Neural cell (in vitro differentiated cells): ENCODE measurements around the gene SCARB1. TPM values are rescaled to one million over a fixed set of nuclear protein-coding genes. Genes with fewer than 3 reads are reported as not detected.

Experiments
- H2AFZ ChIP-seq: fragments of 200-600, 300-800 bp; sonication (generic), shearing (Covaris generic); 2 replicates; pipeline ENCODE4 v1.6.0; 2014; ENCODE audit warnings: low read depth, mild to moderate bottlenecking, antibody characterized with exemption, low read length, moderate library complexity
- H3F3A ChIP-seq: fragments of 200-600 bp; shearing (Covaris generic); 2 replicates; pipeline ENCODE4 v1.6.1; 2016; ENCODE audit warnings: mild to moderate bottlenecking, moderate library complexity, mixed read lengths, antibody characterized with exemption, low read length; ENCODE audit not compliant: insufficient read depth, poor library complexity, severe bottlenecking
- H3K27ac ChIP-seq: fragments of 200-600, 300-800 bp; sonication (generic), shearing (Covaris generic); 2 replicates; pipeline ENCODE4 v1.5.1; 2014; ENCODE audit warnings: mild to moderate bottlenecking, low read length, moderate library complexity
- H3K27me3 ChIP-seq: fragments of 300-800, 200-600 bp; sonication (generic), shearing (Covaris generic); 2 replicates; pipeline ENCODE4 v1.6.0; 2014; ENCODE audit warnings: mild to moderate bottlenecking, low read depth, low read length, moderate library complexity; ENCODE audit not compliant: insufficient read depth
- H3K36me3 ChIP-seq: fragments of 300-800, 200-600 bp; sonication (generic), shearing (Covaris generic); 2 replicates; pipeline ENCODE4 v1.5.1; 2014; ENCODE audit warnings: mild to moderate bottlenecking, antibody characterized with exemption, low read length, moderate library complexity; ENCODE audit not compliant: insufficient read depth
- H3K4me2 ChIP-seq: fragments of 300-800, 200-600 bp; sonication (generic), shearing (Covaris generic); 2 replicates; pipeline ENCODE4 v1.6.0; 2014; ENCODE audit warnings: mild to moderate bottlenecking, low read length
- H3K4me3 ChIP-seq: fragments of 300-800, 200-600 bp; sonication (generic), shearing (Covaris generic); 2 replicates; pipeline ENCODE4 v1.5.1; 2014; ENCODE audit warnings: mild to moderate bottlenecking, low read length, moderate library complexity
- H3K79me2 ChIP-seq: fragments of 200-600 bp; shearing (Covaris generic); replicated peaks from 2 replicates; pipeline ENCODE4 v1.6.0; 2014; ENCODE audit warnings: mild to moderate bottlenecking, low read length, moderate library complexity; ENCODE audit not compliant: insufficient read depth
- H3K9ac ChIP-seq: fragments of 300-800, 200-600 bp; sonication (generic), shearing (Covaris generic); 2 replicates; pipeline ENCODE4 v1.6.1; 2016; ENCODE audit warnings: mild to moderate bottlenecking, low read length, mixed read lengths
- H3K9me2 ChIP-seq: fragments of 200-600 bp; shearing (Covaris generic); 2 replicates; pipeline ENCODE4 v1.6.1; 2016; ENCODE audit warnings: mild to moderate bottlenecking, low read length, mixed read lengths; ENCODE audit not compliant: insufficient read depth
- H3K9me3 ChIP-seq: fragments of 200-600, 300-800 bp; sonication (generic), shearing (Covaris generic); 2 replicates; pipeline ENCODE4 v1.6.1; 2016; ENCODE audit warnings: mild to moderate bottlenecking, mixed run types, low read length, moderate library complexity, mixed read lengths
- H4K20me1 ChIP-seq: fragments of 200-600 bp; shearing (Covaris generic); 2 replicates; pipeline ENCODE4 v1.6.1; 2016; ENCODE audit warnings: mild to moderate bottlenecking, mixed run types; ENCODE audit not compliant: insufficient read depth
- EP300 ChIP-seq: fragments of 450-650 bp; conservative IDR thresholded peaks from 2 replicates; pipeline ENCODE4 v1.6.1; 2014; ENCODE audit warnings: antibody characterized with exemption, mild to moderate bottlenecking, moderate library complexity; ENCODE audit not compliant: poor library complexity, severe bottlenecking
- EZH2 ChIP-seq: fragments of 200-600, 300-800 bp; shearing (Covaris generic), sonication (generic); IDR thresholded peaks from 2 replicates; pipeline ENCODE4 v1.6.1; 2014; ENCODE audit warnings: antibody characterized with exemption, low read length, borderline replicate concordance, mild to moderate bottlenecking; ENCODE audit not compliant: insufficient read depth, poor library complexity, severe bottlenecking
- MXI1 ChIP-seq: fragments of 450-650 bp; conservative IDR thresholded peaks from 2 replicates; pipeline ENCODE4 v1.6.1; 2014; ENCODE audit warnings: antibody characterized with exemption, mild to moderate bottlenecking; ENCODE audit not compliant: poor library complexity, severe bottlenecking
- POLR2AphosphoS5 ChIP-seq: IDR thresholded peaks from 2 replicates; pipeline ENCODE4 v1.6.1; 2012
- RAD21 ChIP-seq: fragments of 450-650 bp; conservative IDR thresholded peaks from 2 replicates; pipeline ENCODE4 v1.6.1; 2014; ENCODE audit warnings: antibody characterized with exemption, mild to moderate bottlenecking, moderate library complexity
- SMC3 ChIP-seq: fragments of 450-650 bp; conservative IDR thresholded peaks from 2 replicates; pipeline ENCODE4 v1.6.1; 2014; ENCODE audit warnings: antibody characterized with exemption, mild to moderate bottlenecking, moderate library complexity; ENCODE audit not compliant: poor library complexity
- TAF1 ChIP-seq: IDR thresholded peaks from 2 replicates; pipeline ENCODE4 v1.6.1; 2012; ENCODE audit warnings: low read depth
- polyA plus RNA-seq: library from polyadenylated mRNA; depleted of rRNA; stranded (reverse); fragments of >200 nt; gene quantifications from 2 replicates; pipeline ENCODE4 v1.2.3, GENCODE V29; 2014
- TF ChIP-seq, protein P1 (sequence below): fragments of 450-650 bp; IDR thresholded peaks from 2 replicates; pipeline ENCODE4 v1.5.1; 2014; ENCODE audit warnings: antibody characterized with exemption, mild to moderate bottlenecking, moderate library complexity; ENCODE audit not compliant: poor library complexity, severe bottlenecking
- TF ChIP-seq, protein P2 (sequence below): IDR thresholded peaks from 2 replicates; pipeline ENCODE4 v1.6.1; 2012; ENCODE audit warnings: borderline replicate concordance

The SCARB1 gene
- polyA plus RNA-seq, 1 donor from 2014 or later = 5.8 TPM

DNA sequence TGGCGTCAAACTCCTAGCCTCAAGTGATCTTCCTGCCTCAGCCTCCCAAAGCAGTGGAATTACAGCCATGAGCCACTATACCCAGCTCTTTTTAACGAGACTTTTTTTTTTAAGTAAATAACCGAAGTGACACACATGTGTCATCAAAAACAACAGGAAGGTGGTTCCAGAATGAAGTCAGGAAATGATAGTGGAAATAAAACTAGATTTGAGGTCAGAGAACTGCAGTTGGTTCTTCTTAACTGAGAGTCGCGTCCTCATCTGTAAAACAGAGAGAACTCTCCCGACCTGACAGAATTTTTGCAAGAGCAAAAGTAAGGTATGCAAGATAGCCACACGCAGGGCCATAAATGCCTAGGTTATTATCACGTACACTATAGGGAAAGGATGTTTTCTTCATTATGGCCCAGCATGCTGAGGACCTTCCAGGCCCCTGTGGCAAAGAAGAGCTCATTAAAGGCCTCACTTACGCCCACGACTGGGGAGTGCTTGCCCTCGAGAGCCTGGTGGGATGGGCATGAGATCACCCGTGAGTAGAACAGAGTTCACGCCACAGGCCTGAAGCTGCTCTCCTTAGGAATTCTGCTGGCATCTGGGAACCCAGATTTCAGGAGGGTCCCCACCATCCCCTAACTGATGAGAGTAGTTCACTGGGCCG, 67.2 kb downstream of the SCARB1 start:
- no peak for TF ChIP-seq TAF1
- TF ChIP-seq RAD21 = no peak
- no peak for TF ChIP-seq EP300
- TF ChIP-seq, protein P1, sequence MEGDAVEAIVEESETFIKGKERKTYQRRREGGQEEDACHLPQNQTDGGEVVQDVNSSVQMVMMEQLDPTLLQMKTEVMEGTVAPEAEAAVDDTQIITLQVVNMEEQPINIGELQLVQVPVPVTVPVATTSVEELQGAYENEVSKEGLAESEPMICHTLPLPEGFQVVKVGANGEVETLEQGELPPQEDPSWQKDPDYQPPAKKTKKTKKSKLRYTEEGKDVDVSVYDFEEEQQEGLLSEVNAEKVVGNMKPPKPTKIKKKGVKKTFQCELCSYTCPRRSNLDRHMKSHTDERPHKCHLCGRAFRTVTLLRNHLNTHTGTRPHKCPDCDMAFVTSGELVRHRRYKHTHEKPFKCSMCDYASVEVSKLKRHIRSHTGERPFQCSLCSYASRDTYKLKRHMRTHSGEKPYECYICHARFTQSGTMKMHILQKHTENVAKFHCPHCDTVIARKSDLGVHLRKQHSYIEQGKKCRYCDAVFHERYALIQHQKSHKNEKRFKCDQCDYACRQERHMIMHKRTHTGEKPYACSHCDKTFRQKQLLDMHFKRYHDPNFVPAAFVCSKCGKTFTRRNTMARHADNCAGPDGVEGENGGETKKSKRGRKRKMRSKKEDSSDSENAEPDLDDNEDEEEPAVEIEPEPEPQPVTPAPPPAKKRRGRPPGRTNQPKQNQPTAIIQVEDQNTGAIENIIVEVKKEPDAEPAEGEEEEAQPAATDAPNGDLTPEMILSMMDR = no peak
- TF ChIP-seq POLR2AphosphoS5 = no peak
- TF ChIP-seq, protein P2, sequence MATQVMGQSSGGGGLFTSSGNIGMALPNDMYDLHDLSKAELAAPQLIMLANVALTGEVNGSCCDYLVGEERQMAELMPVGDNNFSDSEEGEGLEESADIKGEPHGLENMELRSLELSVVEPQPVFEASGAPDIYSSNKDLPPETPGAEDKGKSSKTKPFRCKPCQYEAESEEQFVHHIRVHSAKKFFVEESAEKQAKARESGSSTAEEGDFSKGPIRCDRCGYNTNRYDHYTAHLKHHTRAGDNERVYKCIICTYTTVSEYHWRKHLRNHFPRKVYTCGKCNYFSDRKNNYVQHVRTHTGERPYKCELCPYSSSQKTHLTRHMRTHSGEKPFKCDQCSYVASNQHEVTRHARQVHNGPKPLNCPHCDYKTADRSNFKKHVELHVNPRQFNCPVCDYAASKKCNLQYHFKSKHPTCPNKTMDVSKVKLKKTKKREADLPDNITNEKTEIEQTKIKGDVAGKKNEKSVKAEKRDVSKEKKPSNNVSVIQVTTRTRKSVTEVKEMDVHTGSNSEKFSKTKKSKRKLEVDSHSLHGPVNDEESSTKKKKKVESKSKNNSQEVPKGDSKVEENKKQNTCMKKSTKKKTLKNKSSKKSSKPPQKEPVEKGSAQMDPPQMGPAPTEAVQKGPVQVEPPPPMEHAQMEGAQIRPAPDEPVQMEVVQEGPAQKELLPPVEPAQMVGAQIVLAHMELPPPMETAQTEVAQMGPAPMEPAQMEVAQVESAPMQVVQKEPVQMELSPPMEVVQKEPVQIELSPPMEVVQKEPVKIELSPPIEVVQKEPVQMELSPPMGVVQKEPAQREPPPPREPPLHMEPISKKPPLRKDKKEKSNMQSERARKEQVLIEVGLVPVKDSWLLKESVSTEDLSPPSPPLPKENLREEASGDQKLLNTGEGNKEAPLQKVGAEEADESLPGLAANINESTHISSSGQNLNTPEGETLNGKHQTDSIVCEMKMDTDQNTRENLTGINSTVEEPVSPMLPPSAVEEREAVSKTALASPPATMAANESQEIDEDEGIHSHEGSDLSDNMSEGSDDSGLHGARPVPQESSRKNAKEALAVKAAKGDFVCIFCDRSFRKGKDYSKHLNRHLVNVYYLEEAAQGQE = no peak
- TF ChIP-seq EZH2 = no peak
- TF ChIP-seq SMC3 = no peak
- TF ChIP-seq MXI1 = no peak
- Histone ChIP-seq H3K36me3 (no peaks in the 10 kb centered on the region), H3K9me2 (no peaks in the 10 kb centered on the region), H3K4me3 (no peak overlapping the region), H3K9ac (no peak overlapping the region), H3K79me2 (no peaks in the 10 kb centered on the region), H3K9me3 (no peaks in the 10 kb centered on the region), H3K4me2 (no peak overlapping the region), H4K20me1 (no peaks in the 10 kb centered on the region), H3F3A (no peaks in the 10 kb centered on the region), H2AFZ (no peak overlapping the region), H3K27me3 (no peaks in the 10 kb centered on the region), H3K27ac (no peak overlapping the region)

DNA sequence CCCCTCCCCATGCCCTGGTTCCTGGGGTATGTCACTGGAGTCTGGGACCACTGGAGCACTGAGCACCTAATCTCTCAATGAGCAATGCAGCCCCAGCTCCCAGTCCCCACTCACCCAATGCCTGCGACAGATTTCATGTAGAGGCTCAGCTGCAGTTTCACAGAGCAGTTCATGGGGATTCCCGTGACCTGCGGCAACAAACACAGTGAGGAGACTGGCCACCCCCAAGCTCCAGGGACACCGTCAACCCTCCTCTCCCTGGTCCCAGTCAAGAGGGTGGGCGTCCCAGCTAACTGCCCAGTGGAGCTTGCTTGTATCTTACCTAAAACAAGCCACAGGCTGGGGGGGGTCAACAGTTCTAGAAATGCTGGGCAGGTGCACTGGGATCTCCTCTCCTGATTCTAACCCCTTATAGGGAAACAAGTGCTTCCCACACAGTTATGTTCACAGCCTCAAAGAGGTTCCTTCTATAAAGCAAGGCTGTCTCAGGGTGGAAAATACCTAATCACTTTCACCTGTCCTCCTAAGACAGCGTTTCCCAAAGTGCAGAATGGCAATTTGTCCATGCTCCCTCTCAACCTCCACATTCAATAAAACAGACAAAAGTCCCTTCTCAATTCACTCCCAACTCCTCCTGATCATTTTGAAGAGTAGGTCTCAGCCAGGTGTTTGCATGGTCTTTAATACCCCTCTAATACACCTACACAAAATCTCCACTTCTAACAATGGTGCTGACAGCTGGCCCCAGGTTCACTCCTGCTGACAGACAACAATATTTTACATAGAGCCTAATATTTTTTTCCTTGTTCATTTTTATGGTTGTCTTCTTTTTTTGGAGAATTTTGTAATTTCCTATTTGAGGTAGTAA, 68.3 kb downstream of the SCARB1 start:
- H2AFZ ChIP-seq = no peak overlapping the region
- H4K20me1 ChIP-seq = no peaks in the 10 kb centered on the region
- H3K4me2 ChIP-seq = no peak overlapping the region
- H3K27ac ChIP-seq = no peak overlapping the region
- no peaks in the 10 kb centered on the region for H3K36me3 ChIP-seq
- H3K79me2 ChIP-seq = no peaks in the 10 kb centered on the region
- no peak overlapping the region for H3K9ac ChIP-seq
- no peaks in the 10 kb centered on the region for H3K9me2 ChIP-seq
- H3K9me3 ChIP-seq = no peaks in the 10 kb centered on the region
- H3K4me3 ChIP-seq = no peak overlapping the region
- H3F3A ChIP-seq = no peaks in the 10 kb centered on the region
- no peaks in the 10 kb centered on the region for H3K27me3 ChIP-seq
- TF ChIP-seq, protein P1 = no peak
- TF ChIP-seq, protein P2 = no peak
- TF ChIP-seq EP300 (no peak), POLR2AphosphoS5 (no peak), MXI1 (no peak), EZH2 (no peak), SMC3 (no peak), RAD21 (no peak), TAF1 (no peak)
